Stimulated activated CD4-positive, alpha-beta T cell treated with anti-CD3 and anti-CD28 coated beads, TNF-alpha, amount 100 ng/mL, for 4 hours (primary cell): ENCODE results near the gene CTSA.
"Not testable (repeated sequence)": the region's sequence is repeated elsewhere in the genome, so short reads cannot be mapped to it uniquely, and the experiment has no call there.

Source experiments
- DNase-seq, 3 experiments: peaks; one replicate each; pipeline ENCODE4 v3.0.0-alpha.2; 2020; ENCODE audit warnings: low read depth in 3 of 3

CTSA gene

GRCh38 chr20:45894797-45895196, 3.7 kb downstream of the CTSA start:
- no peak for DNase-seq

GRCh38 chr20:45896641-45897161, 5.6 kb downstream of the CTSA start:
- no peak for DNase-seq

- no peak for DNase-seq
These were observed 6.2 kb downstream of the CTSA start for GRCh38 chr20:45897289-45897688.

GRCh38 chr20:45897692-45898091, 6.6 kb downstream of the CTSA start:
- DNase-seq = no peak

- no peak for DNase-seq
These were observed 7.2 kb downstream of the CTSA start for GRCh38 chr20:45898285-45898684.

- no peak for DNase-seq
These were observed 8.1 kb downstream of the CTSA start for GRCh38 chr20:45899046-45899835.

GRCh38 chr20:45901332-45901731, 10.2 kb downstream of the CTSA start:
- DNase-seq = not testable (repeated sequence)

GRCh38 chr20:45902199-45902701, 11.1 kb downstream of the CTSA start:
- no peak for DNase-seq

- no peak for DNase-seq
These were observed 13.7 kb downstream of the CTSA start for GRCh38 chr20:45904583-45905504.

GRCh38 chr20:45905505-45906079, 14.5 kb downstream of the CTSA start:
- no peak for DNase-seq

- DNase-seq = no peak
These were observed 16.2 kb downstream of the CTSA start for GRCh38 chr20:45907219-45907948.

GRCh38 chr20:45908084-45908483, 16.9 kb downstream of the CTSA start:
- DNase-seq = no peak

GRCh38 chr20:45909336-45909808, 18.2 kb downstream of the CTSA start:
- no peak for DNase-seq

- DNase-seq = no peak
These were observed 18.9 kb downstream of the CTSA start for GRCh38 chr20:45909817-45910669.

- peak; percentile 80 to 85 (median 82) for DNase-seq
These were observed 19.7 kb downstream of the CTSA start for GRCh38 chr20:45910670-45911485.

- no peak for DNase-seq
These were observed 20.6 kb downstream of the CTSA start, which contains the start of gene PLTP for GRCh38 chr20:45911486-45912343. Gene PLTP, minus strand, starts transcription at chr20:45912155. Its CDS starts 703 bp downstream, at chr20:45911452.

- no peak for DNase-seq
These were observed 21.2 kb downstream of the CTSA start for GRCh38 chr20:45912344-45912682.

- DNase-seq = no peak
These were observed 22.0 kb downstream of the CTSA start for GRCh38 chr20:45913116-45913515.
